Upper lobe of left lung (tissue), 6 donors: ENCODE measurements around the gene PDYN. TPM values are rescaled to one million over a fixed set of nuclear protein-coding genes. Genes with fewer than 3 reads are reported as not detected.
A peak's percentile ranks its signal among the peaks of the same experiment; 100 is the strongest.

Source experiments
- ATAC-seq, 2 donors: fragments of 200-7000 bp; cut with Tn5 transposase; one replicate each; pipeline ENCODE4 v1.9.1; 2022; ENCODE audit warnings: mild to moderate bottlenecking in 2 of 2, moderate library complexity in 2 of 2; ENCODE audit not compliant: low FRiP score in 2 of 2
- DNase-seq, 2 donors: peaks; one replicate each; pipeline ENCODE4 v3.0.0-alpha.2; 2019 to 2020
- H3K27ac ChIP-seq, 4 donors: fragments of 200-600 bp; sonication (generic); one replicate each; pipeline ENCODE4 v1.5.1; 2016 to 2019
- H3K27me3 ChIP-seq, 4 donors: fragments of 200-600 bp; sonication (generic); one replicate each; pipeline ENCODE4 v1.5.1; 2017 to 2019
- H3K36me3 ChIP-seq, 4 donors: fragments of 200-600 bp; sonication (generic); one replicate each; pipeline ENCODE4 v1.5.1; 2016 to 2019
- H3K4me1 ChIP-seq, 4 donors: fragments of 200-600 bp; sonication (generic); one replicate each; pipeline ENCODE4 v1.5.1; 2018 to 2019
- H3K4me3 ChIP-seq, 4 donors: fragments of 200-600 bp; sonication (generic); one replicate each; pipeline ENCODE4 v1.5.1; 2017 to 2019; ENCODE audit warnings: mild to moderate bottlenecking in 2 of 4, moderate library complexity in 1 of 4
- H3K9me3 ChIP-seq, 4 donors: fragments of 200-600 bp; sonication (generic); one replicate each; pipeline ENCODE4 v1.5.1; 2018 to 2019
- CTCF ChIP-seq, 6 experiments: fragments of 450-650 bp in 4 of 6; fragments of 200-600 bp in 2 of 6; sonication (generic) in 2 of 6; IDR thresholded peaks; one replicate each; pipeline ENCODE4 v1.5.1; 2016 to 2019; ENCODE audit warnings: antibody characterized with exemption in 6 of 6
- EP300 ChIP-seq, 4 donors: sonication (generic); formaldehyde crosslinking; IDR thresholded peaks; one replicate each; pipeline ENCODE4 v1.5.1; 2017; ENCODE audit warnings: antibody characterized with exemption in 4 of 4, control low read depth in 2 of 4
- POLR2A ChIP-seq, 4 donors: fragments of 450-650 bp; IDR thresholded peaks; one replicate each; pipeline ENCODE4 v1.5.1; 2016 to 2017; ENCODE audit warnings: antibody characterized with exemption in 4 of 4, mild to moderate bottlenecking in 2 of 4
- POLR2AphosphoS5 ChIP-seq, 2 donors: sonication (generic); formaldehyde crosslinking; IDR thresholded peaks; one replicate each; pipeline ENCODE4 v1.5.1; 2017; ENCODE audit warnings: antibody characterized with exemption in 2 of 2
- WGBS, 2 donors: methylation state at CpG; one replicate each; pipeline ENCODE4 v1.1.5; 2017 to 2018; 5-methylcytosine and 5-hydroxymethylcytosine counted together
- total RNA-seq, 6 donors: library from RNA; depleted of rRNA in 4 of 6; stranded (reverse); fragments of >200 nt in 4 of 6; gene quantifications; one replicate each; pipeline versions ENCODE4 v1.1.0 to v1.2.1, GENCODE V29; 2016 to 2021
- donor health status: DM: no; HTN: no; CAD: no; lungs with moderate emphysema.
- donor health status: DM: no; HTN: yes; CAD: no; lungs with severe emphysema.

Gene PDYN
- total RNA-seq, 6 donors from 2014 or later, result not detected

GRCh38 chr20:1955217-1955616 is 38.6 kb downstream of the PDYN start:
- DNase-seq (no peak), ATAC-seq (no peak)
- no peaks in the 10 kb centered on the region for H3K4me1 ChIP-seq
- WGBS, 2 donors, result 62 to 68% methylated on average over 8 of the region's 8 CpGs
- H3K4me3 ChIP-seq, result no peak overlapping the region
- no peaks in the 10 kb centered on the region for H3K27me3 ChIP-seq
- no peaks in the 10 kb centered on the region for H3K36me3 ChIP-seq
- no peak for TF ChIP-seq EP300 (IDR thresholded peaks at IDR 0.05)
- no peak for TF ChIP-seq CTCF (IDR thresholded peaks at IDR 0.05)
- no peak for TF ChIP-seq POLR2A (IDR thresholded peaks at IDR 0.05)
- no peak for TF ChIP-seq POLR2AphosphoS5 (IDR thresholded peaks at IDR 0.05)
- H3K9me3 ChIP-seq, result no peaks in the 10 kb centered on the region
- no peak overlapping the region for H3K27ac ChIP-seq

- peak overlapping the region in 2 of 4 donors; percentile 2 to 64 for H3K27ac ChIP-seq
- no peak overlapping the region for H3K4me3 ChIP-seq
- no peaks in the 10 kb centered on the region for H3K9me3 ChIP-seq
- TF ChIP-seq POLR2A (IDR thresholded peaks at IDR 0.05) (no peak), POLR2AphosphoS5 (IDR thresholded peaks at IDR 0.05) (peak in 1 of 2 donors; percentile 11)
- 81 to 95% methylated on average over 5 of the region's 5 CpGs for WGBS, 2 donors
- H3K4me1 ChIP-seq, result peaks cover 0 to 4% (median 0%) of the 10 kb centered on the region in 4 donors
- no peaks in the 10 kb centered on the region for H3K36me3 ChIP-seq
- no peaks in the 10 kb centered on the region for H3K27me3 ChIP-seq
- DNase-seq (peak in 1 of 2 donors; percentile 62), ATAC-seq (no peak)
Observed at GRCh38 chr20:1953621-1954020, 40.2 kb downstream of the PDYN start.

GRCh38 chr20:1952737-1953530 is 40.9 kb downstream of the PDYN start:
- Histone ChIP-seq H3K36me3 (no peaks in the 10 kb centered on the region), H3K27ac (peak overlapping the region in 1 of 4 donors; percentile 52), H3K4me1 (peaks cover 0 to 6% (median 0%) of the 10 kb centered on the region in 4 donors), H3K4me3 (no peak overlapping the region), H3K9me3 (no peaks in the 10 kb centered on the region), H3K27me3 (no peaks in the 10 kb centered on the region)
- 66 to 74% methylated on average over 6 of the region's 6 CpGs for WGBS, 2 donors
- ATAC-seq, result no peak
- no peak for DNase-seq
- TF ChIP-seq POLR2AphosphoS5 (IDR thresholded peaks at IDR 0.05), result no peak
- TF ChIP-seq CTCF (IDR thresholded peaks at IDR 0.05), result no peak
- no peak for TF ChIP-seq EP300 (IDR thresholded peaks at IDR 0.05)
- no peak for TF ChIP-seq POLR2A (IDR thresholded peaks at IDR 0.05)

- ATAC-seq, result no peak
- Histone ChIP-seq H3K27ac (no peak overlapping the region), H3K4me1 (peaks cover 8 to 17% (median 10%) of the 10 kb centered on the region in 4 donors), H3K27me3 (peaks cover 0 to 3% (median 0%) of the 10 kb centered on the region in 4 donors), H3K4me3 (no peak overlapping the region), H3K9me3 (no peaks in the 10 kb centered on the region), H3K36me3 (no peaks in the 10 kb centered on the region)
- 63 to 73% methylated on average over 8 to 11 of the region's 11 CpGs for WGBS, 2 donors
- TF ChIP-seq POLR2AphosphoS5 (IDR thresholded peaks at IDR 0.05) (no peak), CTCF (IDR thresholded peaks at IDR 0.05) (no peak), POLR2A (IDR thresholded peaks at IDR 0.05) (no peak), EP300 (IDR thresholded peaks at IDR 0.05) (no peak)
- no peak for DNase-seq
Observed at GRCh38 chr20:1951436-1952115, 42.3 kb downstream of the PDYN start.

- ATAC-seq (no peak), DNase-seq (no peak)
- Histone ChIP-seq H3K4me3 (no peak overlapping the region), H3K36me3 (no peaks in the 10 kb centered on the region), H3K27me3 (peaks cover 0 to 3% (median 0%) of the 10 kb centered on the region in 4 donors), H3K27ac (no peak overlapping the region), H3K4me1 (peaks cover 12 to 20% (median 16%) of the 10 kb centered on the region in 4 donors), H3K9me3 (no peaks in the 10 kb centered on the region)
- WGBS, 2 donors, result 75 to 80% methylated on average over 6 to 7 of the region's 7 CpGs
- TF ChIP-seq EP300 (IDR thresholded peaks at IDR 0.05) (no peak), POLR2AphosphoS5 (IDR thresholded peaks at IDR 0.05) (no peak), POLR2A (IDR thresholded peaks at IDR 0.05) (no peak), CTCF (IDR thresholded peaks at IDR 0.05) (no peak)
Observed at GRCh38 chr20:1950836-1951235, 43.0 kb downstream of the PDYN start.
